ENCODE data around the gene LEKR1.

The LEKR1 gene

DNA sequence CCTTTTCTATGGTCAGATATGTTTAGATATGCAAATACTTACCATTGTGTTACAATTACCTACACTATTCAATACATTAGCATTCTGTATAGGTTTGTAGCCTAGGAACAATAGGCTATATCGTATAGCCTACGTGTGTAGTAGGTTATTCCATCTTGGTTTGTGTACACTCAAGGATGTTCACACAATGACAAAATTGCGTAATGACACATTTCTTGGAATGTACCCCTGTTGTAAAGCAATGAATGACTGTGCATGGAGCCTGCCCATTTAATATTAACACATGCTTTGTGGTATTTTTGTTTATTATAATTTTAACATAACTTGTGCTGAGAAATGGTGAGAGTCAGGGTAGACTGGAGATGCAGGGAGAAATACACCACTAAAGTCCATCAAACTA lies 154.9 kb downstream of the LEKR1 start:
- H3K4me3 ChIP-seq (ENCODE audit: control insufficient read depth in 1 of 7, extremely low read depth in 1 of 7, insufficient read depth in 4 of 7, low read depth in 2 of 7, low read length in 6 of 7): no peak overlapping the region
- no peaks in the 10 kb centered on the region for H3K36me3 ChIP-seq (ENCODE audit: control insufficient read depth in 4 of 4, insufficient read depth in 4 of 4, low read length in 3 of 4)
- peaks cover 0 to 2% (median 0%) of the 10 kb centered on the region in 4 experiments for H3K4me1 ChIP-seq (ENCODE audit: control extremely low read depth in 1 of 4, control insufficient read depth in 4 of 4, insufficient read depth in 4 of 4, low read length in 3 of 4)
- 100% methylated on average over 3 of the region's 3 CpGs for whole genome bisulfite sequencing (ENCODE audit: insufficient coverage)
- H3K27ac ChIP-seq (ENCODE audit: insufficient read depth in 1 of 2, low read depth in 1 of 2, low read length in 2 of 2, poor library complexity in 1 of 2, severe bottlenecking in 2 of 2): no peak overlapping the region
- ChIA-PET POLR2A (no interaction called here), CTCF (no interaction called here)
- H3K9me3 ChIP-seq (ENCODE audit: control extremely low read depth in 1 of 5, control insufficient read depth in 4 of 5, insufficient read depth in 2 of 5, low read depth in 1 of 5, low read length in 4 of 5): no peaks in the 10 kb centered on the region
- H3K27me3 ChIP-seq (replicated peaks in 2 of 5; ENCODE audit: control insufficient read depth in 4 of 5, insufficient read depth in 5 of 5, low read length in 4 of 5): no peaks in the 10 kb centered on the region
- DNase-seq: no peak

DNA sequence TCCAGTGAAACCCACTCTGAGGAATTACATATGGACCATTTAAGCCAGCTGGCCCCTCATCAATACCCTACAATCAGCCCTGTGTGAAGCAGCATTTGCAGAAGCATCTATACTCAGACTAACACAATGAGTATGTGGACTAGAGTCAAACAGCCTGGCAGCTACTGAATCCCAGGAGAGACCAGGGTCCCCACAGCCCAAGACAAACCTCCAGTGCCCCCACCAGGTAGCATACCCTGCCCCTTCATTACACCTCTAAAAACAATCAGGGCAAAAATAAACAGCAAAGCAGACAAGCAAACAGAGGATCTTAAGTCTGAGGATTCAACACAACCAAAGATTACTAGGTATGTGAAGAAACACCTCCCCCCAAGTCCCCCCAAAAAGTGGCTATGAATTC lies 157.4 kb downstream of the LEKR1 start:
- CTCF ChIA-PET: no interaction called here
- Histone ChIP-seq H3K4me1 (ENCODE audit: control extremely low read depth in 1 of 4, control insufficient read depth in 4 of 4, insufficient read depth in 4 of 4, low read length in 3 of 4) (peaks cover 0 to under 1% (median 0%) of the 10 kb centered on the region in 4 experiments), H3K9me3 (ENCODE audit: control extremely low read depth in 1 of 5, control insufficient read depth in 4 of 5, insufficient read depth in 2 of 5, low read depth in 1 of 5, low read length in 4 of 5) (no peaks in the 10 kb centered on the region), H3K4me3 (ENCODE audit: control insufficient read depth in 1 of 7, extremely low read depth in 1 of 7, insufficient read depth in 4 of 7, low read depth in 2 of 7, low read length in 6 of 7) (no peak overlapping the region), H3K36me3 (ENCODE audit: control insufficient read depth in 4 of 4, insufficient read depth in 4 of 4, low read length in 3 of 4) (no peaks in the 10 kb centered on the region), H3K27ac (ENCODE audit: insufficient read depth in 1 of 2, low read depth in 1 of 2, low read length in 2 of 2, poor library complexity in 1 of 2, severe bottlenecking in 2 of 2) (no peak overlapping the region), H3K27me3 (replicated peaks in 2 of 5; ENCODE audit: control insufficient read depth in 4 of 5, insufficient read depth in 5 of 5, low read length in 4 of 5) (no peaks in the 10 kb centered on the region)
- no peak for DNase-seq
- POLR2A ChIA-PET: no interaction called here

DNA sequence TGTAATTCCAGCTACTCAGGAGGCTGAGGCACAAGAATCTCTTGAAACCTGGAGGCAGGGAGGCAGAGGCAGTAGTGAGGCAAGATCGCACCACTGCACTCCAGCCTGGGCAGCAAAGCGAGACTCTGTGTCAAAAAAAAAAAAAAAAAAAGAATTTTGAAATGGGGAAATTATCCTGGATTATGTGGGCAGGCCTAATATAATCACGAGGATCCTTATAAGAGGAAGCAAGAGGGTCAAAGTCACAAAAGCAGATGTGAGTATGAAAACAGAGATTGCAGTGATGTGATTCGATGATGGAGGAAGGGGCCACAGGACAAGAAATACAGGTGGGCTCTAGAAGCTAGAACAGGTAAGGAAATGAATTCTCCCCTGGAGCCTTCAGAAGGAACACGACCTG lies 159.6 kb downstream of the LEKR1 start:
- POLR2A ChIA-PET: no interaction called here
- H3K4me1 ChIP-seq (ENCODE audit: control extremely low read depth in 1 of 4, control insufficient read depth in 4 of 4, insufficient read depth in 4 of 4, low read length in 3 of 4): no peaks in the 10 kb centered on the region
- CTCF ChIA-PET: no interaction called here
- no peak overlapping the region for H3K4me3 ChIP-seq (ENCODE audit: control insufficient read depth in 1 of 7, extremely low read depth in 1 of 7, insufficient read depth in 4 of 7, low read depth in 2 of 7, low read length in 6 of 7)
- no peak for DNase-seq
- H3K9me3 ChIP-seq (ENCODE audit: control extremely low read depth in 1 of 5, control insufficient read depth in 4 of 5, insufficient read depth in 2 of 5, low read depth in 1 of 5, low read length in 4 of 5): no peaks in the 10 kb centered on the region
- no peaks in the 10 kb centered on the region for H3K36me3 ChIP-seq (ENCODE audit: control insufficient read depth in 4 of 4, insufficient read depth in 4 of 4, low read length in 3 of 4)
- no peak overlapping the region for H3K27ac ChIP-seq (ENCODE audit: insufficient read depth in 1 of 2, low read depth in 1 of 2, low read length in 2 of 2, poor library complexity in 1 of 2, severe bottlenecking in 2 of 2)
- 98% methylated on average over 5 of the region's 5 CpGs for WGBS (ENCODE audit: insufficient coverage)
- H3K27me3 ChIP-seq (replicated peaks in 2 of 5; ENCODE audit: control insufficient read depth in 4 of 5, insufficient read depth in 5 of 5, low read length in 4 of 5): no peaks in the 10 kb centered on the region

DNA sequence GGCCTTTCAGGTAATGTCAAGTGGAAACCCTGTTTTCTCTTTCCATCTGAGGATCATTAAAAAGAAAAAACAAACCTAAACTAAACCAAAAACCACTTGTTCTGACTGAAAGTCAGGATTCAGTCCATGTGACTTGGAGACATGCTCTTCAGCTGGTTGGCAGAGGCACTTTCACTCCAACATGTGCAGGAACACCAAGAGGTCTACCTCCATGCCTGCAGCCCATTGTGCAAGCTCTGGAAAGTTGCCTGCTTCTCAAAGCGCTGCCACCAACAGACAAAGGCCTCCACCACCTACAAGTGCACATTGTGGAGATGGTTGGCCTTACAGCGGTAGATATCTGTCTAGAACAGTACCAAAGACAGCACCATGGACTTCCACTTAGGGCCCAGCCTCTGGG lies 161.8 kb downstream of the LEKR1 start:
- H3K27me3 ChIP-seq (replicated peaks in 2 of 5; ENCODE audit: control insufficient read depth in 4 of 5, insufficient read depth in 5 of 5, low read length in 4 of 5): no peaks in the 10 kb centered on the region
- POLR2A ChIA-PET: no interaction called here
- no peak overlapping the region for H3K4me3 ChIP-seq (ENCODE audit: control insufficient read depth in 1 of 7, extremely low read depth in 1 of 7, insufficient read depth in 4 of 7, low read depth in 2 of 7, low read length in 6 of 7)
- no peak overlapping the region for H3K27ac ChIP-seq (ENCODE audit: insufficient read depth in 1 of 2, low read depth in 1 of 2, low read length in 2 of 2, poor library complexity in 1 of 2, severe bottlenecking in 2 of 2)
- no peaks in the 10 kb centered on the region for H3K36me3 ChIP-seq (ENCODE audit: control insufficient read depth in 4 of 4, insufficient read depth in 4 of 4, low read length in 3 of 4)
- CTCF ChIA-PET: interaction anchor here (0.5 kb wide), 1 partner anchor 428 kb away, joined by 3 read pairs; no protein-coding TSS in a partner anchor
- H3K9me3 ChIP-seq (ENCODE audit: control extremely low read depth in 1 of 5, control insufficient read depth in 4 of 5, insufficient read depth in 2 of 5, low read depth in 1 of 5, low read length in 4 of 5): peaks cover 0 to 3% (median 0%) of the 10 kb centered on the region in 5 experiments
- DNase-seq: no peak
- 100% methylated on average over 2 of the region's 2 CpGs for WGBS (ENCODE audit: insufficient coverage)
- H3K4me1 ChIP-seq (ENCODE audit: control extremely low read depth in 1 of 4, control insufficient read depth in 4 of 4, insufficient read depth in 4 of 4, low read length in 3 of 4): no peaks in the 10 kb centered on the region

DNA sequence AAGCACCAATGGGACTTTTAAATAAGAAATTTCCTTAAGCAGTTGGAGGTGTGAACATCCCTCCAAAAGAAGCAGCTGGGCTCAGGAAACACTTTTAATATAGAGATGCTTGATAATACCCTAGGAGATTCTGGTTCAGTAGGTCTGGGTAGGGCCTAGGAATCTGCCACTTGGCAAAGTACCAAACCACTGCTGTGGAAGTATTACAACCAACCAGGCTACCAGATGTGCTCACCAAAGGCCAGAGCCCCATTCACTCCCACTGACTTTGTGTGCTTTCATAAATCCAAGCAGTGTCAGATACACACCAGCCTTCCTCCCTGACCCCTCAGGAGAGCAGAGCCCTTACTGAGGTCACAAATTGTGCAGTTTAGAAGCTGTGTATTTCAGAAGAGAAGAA lies 171.2 kb downstream of the LEKR1 start:
- H3K27me3 ChIP-seq (replicated peaks in 2 of 5; ENCODE audit: control insufficient read depth in 4 of 5, insufficient read depth in 5 of 5, low read length in 4 of 5): no peaks in the 10 kb centered on the region
- no peak overlapping the region for H3K27ac ChIP-seq (ENCODE audit: insufficient read depth in 1 of 2, low read depth in 1 of 2, low read length in 2 of 2, poor library complexity in 1 of 2, severe bottlenecking in 2 of 2)
- POLR2A ChIA-PET: no interaction called here
- no peaks in the 10 kb centered on the region for H3K4me1 ChIP-seq (ENCODE audit: control extremely low read depth in 1 of 4, control insufficient read depth in 4 of 4, insufficient read depth in 4 of 4, low read length in 3 of 4)
- no peak overlapping the region for H3K4me3 ChIP-seq (ENCODE audit: control insufficient read depth in 1 of 7, extremely low read depth in 1 of 7, insufficient read depth in 4 of 7, low read depth in 2 of 7, low read length in 6 of 7)
- DNase-seq: no peak
- no peaks in the 10 kb centered on the region for H3K36me3 ChIP-seq (ENCODE audit: control insufficient read depth in 4 of 4, insufficient read depth in 4 of 4, low read length in 3 of 4)
- CTCF ChIA-PET: interaction anchor here (0.6 to 1.8 kb wide), 2 partner anchors 11 to 555 kb away, joined by 3 to 4 read pairs; no protein-coding TSS in a partner anchor
- H3K9me3 ChIP-seq (ENCODE audit: control extremely low read depth in 1 of 5, control insufficient read depth in 4 of 5, insufficient read depth in 2 of 5, low read depth in 1 of 5, low read length in 4 of 5): no peaks in the 10 kb centered on the region

DNA sequence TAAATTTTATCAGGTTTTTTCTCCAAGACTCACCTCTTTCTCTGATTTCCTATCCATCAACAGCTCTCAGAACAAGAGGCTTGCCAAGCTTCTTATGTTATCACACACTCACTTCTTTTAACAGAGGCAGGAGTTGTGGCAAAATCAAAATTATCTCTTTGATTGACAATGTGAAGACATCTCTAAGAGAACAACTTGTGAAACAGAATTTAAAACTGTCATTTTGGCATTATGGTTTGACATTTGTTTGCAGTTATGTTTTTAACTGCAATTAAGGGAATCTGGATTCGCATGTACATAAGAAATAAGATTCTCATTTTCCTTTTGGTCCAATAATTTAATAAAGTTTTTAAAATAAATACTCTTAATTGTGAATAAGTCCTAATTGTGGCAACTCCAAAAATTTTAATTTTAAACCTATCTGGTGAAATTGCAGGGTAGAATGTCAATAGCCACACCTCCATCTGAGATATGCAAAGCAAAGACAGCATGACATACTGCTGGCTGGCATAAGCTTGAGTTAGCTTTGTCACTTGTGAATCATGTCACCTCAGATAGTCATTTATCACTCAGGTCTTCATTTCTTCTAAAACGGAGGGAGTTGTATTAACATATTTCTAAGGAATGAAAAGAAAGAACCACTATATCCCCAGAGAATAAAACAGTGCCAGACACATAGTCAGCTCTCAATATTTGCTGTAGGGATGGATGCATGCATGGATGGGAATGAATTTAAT lies 175.2 kb downstream of the LEKR1 start:
- ChIA-PET POLR2A (no interaction called here), CTCF (no interaction called here)
- WGBS (ENCODE audit: insufficient coverage): no CpG with 5 or more reads among the region's 2 CpGs
- H3K9me3 ChIP-seq (ENCODE audit: control extremely low read depth in 1 of 5, control insufficient read depth in 4 of 5, insufficient read depth in 2 of 5, low read depth in 1 of 5, low read length in 4 of 5): no peaks in the 10 kb centered on the region
- H3K4me1 ChIP-seq (ENCODE audit: control extremely low read depth in 1 of 4, control insufficient read depth in 4 of 4, insufficient read depth in 4 of 4, low read length in 3 of 4): no peaks in the 10 kb centered on the region
- H3K4me3 ChIP-seq (ENCODE audit: control insufficient read depth in 1 of 7, extremely low read depth in 1 of 7, insufficient read depth in 4 of 7, low read depth in 2 of 7, low read length in 6 of 7): no peak overlapping the region
- H3K36me3 ChIP-seq (ENCODE audit: control insufficient read depth in 4 of 4, insufficient read depth in 4 of 4, low read length in 3 of 4): no peaks in the 10 kb centered on the region
- no peaks in the 10 kb centered on the region for H3K27me3 ChIP-seq (replicated peaks in 2 of 5; ENCODE audit: control insufficient read depth in 4 of 5, insufficient read depth in 5 of 5, low read length in 4 of 5)
- H3K27ac ChIP-seq (ENCODE audit: insufficient read depth in 1 of 2, low read depth in 1 of 2, low read length in 2 of 2, poor library complexity in 1 of 2, severe bottlenecking in 2 of 2): no peak overlapping the region
- no peak for DNase-seq

DNA sequence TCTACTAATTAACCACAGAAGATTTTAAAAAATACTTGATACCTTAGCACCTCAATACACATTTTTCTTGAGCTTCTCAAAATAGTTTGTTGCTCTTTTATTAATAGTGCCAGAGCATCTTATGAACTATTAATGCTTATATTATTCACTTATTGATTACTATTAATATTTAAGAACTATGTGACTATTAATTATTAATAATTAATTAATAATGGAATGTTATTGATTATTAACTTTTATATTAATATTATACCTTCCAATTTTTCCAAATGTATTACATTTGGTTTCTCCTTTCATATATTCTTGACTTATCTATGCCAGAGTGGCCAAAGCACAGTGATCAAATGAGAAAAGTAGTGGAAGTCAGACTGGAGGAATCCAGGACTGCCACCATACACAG lies 195.5 kb downstream of the LEKR1 start:
- H3K36me3 ChIP-seq (ENCODE audit: control insufficient read depth in 4 of 4, insufficient read depth in 4 of 4, low read length in 3 of 4): no peaks in the 10 kb centered on the region
- no peak overlapping the region for H3K4me3 ChIP-seq (ENCODE audit: control insufficient read depth in 1 of 7, extremely low read depth in 1 of 7, insufficient read depth in 4 of 7, low read depth in 2 of 7, low read length in 6 of 7)
- no peak for DNase-seq
- ChIA-PET CTCF (no interaction called here), POLR2A (no interaction called here)
- H3K9me3 ChIP-seq (ENCODE audit: control extremely low read depth in 1 of 5, control insufficient read depth in 4 of 5, insufficient read depth in 2 of 5, low read depth in 1 of 5, low read length in 4 of 5): no peaks in the 10 kb centered on the region
- H3K4me1 ChIP-seq (ENCODE audit: control extremely low read depth in 1 of 4, control insufficient read depth in 4 of 4, insufficient read depth in 4 of 4, low read length in 3 of 4): no peaks in the 10 kb centered on the region
- no peaks in the 10 kb centered on the region for H3K27me3 ChIP-seq (replicated peaks in 2 of 5; ENCODE audit: control insufficient read depth in 4 of 5, insufficient read depth in 5 of 5, low read length in 4 of 5)
- H3K27ac ChIP-seq (ENCODE audit: insufficient read depth in 1 of 2, low read depth in 1 of 2, low read length in 2 of 2, poor library complexity in 1 of 2, severe bottlenecking in 2 of 2): no peak overlapping the region

Data from common myeloid progenitor, CD34-positive (primary cell).